Sigmoid colon (tissue), 7 donors: ENCODE data around the gene CREB3L2. TPM values are rescaled to one million over a fixed set of nuclear protein-coding genes. Genes with fewer than 3 reads are reported as not detected.
A peak's percentile ranks its signal among the peaks of the same experiment; 100 is the strongest.

Experiments used
- DNase-seq: peaks from one replicate; pipeline ENCODE4 v3.0.0-alpha.2; 2019
- H3K27ac ChIP-seq, 4 donors: fragments of 200-600 bp; sonication (generic); one replicate each; pipeline ENCODE4 v1.5.1; 2016 to 2019; ENCODE audit warnings: mild to moderate bottlenecking in 1 of 4
- H3K27me3 ChIP-seq, 3 donors: fragments of 200-600 bp; sonication (generic); one replicate each; pipeline ENCODE4 v1.5.1; 2019; ENCODE audit warnings: mild to moderate bottlenecking in 1 of 3
- H3K36me3 ChIP-seq, 4 donors: fragments of 200-600 bp; sonication (generic); one replicate each; pipeline ENCODE4 v1.5.1; 2016 to 2019
- H3K4me1 ChIP-seq, 4 donors: fragments of 200-600 bp; sonication (generic); one replicate each; pipeline ENCODE4 v1.5.1; 2017 to 2019
- H3K4me3 ChIP-seq, 4 donors: fragments of 200-600 bp; sonication (generic); one replicate each; pipeline ENCODE4 v1.5.1; 2017 to 2019; ENCODE audit warnings: mild to moderate bottlenecking in 2 of 4, moderate library complexity in 1 of 4
- H3K9me3 ChIP-seq, 4 donors: fragments of 200-600 bp in 3 of 4; sonication (generic) in 3 of 4; one replicate each; pipeline versions ENCODE4 v1.5.1 to v1.6.1; 2013 to 2019
- EP300 ChIP-seq, 4 donors: sonication (generic); formaldehyde crosslinking; IDR thresholded peaks; one replicate each; pipeline ENCODE4 v1.6.1; 2017; ENCODE audit warnings: antibody characterized with exemption in 4 of 4
- POLR2A ChIP-seq, 2 donors: fragments of 450-650 bp; IDR thresholded peaks; one replicate each; pipeline ENCODE4 v1.6.1; 2016; ENCODE audit warnings: antibody characterized with exemption in 2 of 2, mild to moderate bottlenecking in 2 of 2, moderate library complexity in 2 of 2
- POLR2AphosphoS5 ChIP-seq, 4 donors: sonication (generic); formaldehyde crosslinking; IDR thresholded peaks; one replicate each; pipeline ENCODE4 v1.6.1; 2017; ENCODE audit warnings: antibody characterized with exemption in 4 of 4
- WGBS, 2 donors: extraction: QIAGEN DNeasy Blood & Tissue Kit; methylation state at CpG; one replicate each; pipeline ENCODE4 v1.1.7; 2013; 5-methylcytosine and 5-hydroxymethylcytosine counted together
- intact Hi-C: fragments of 100-400 bp; cut with DNase I; formaldehyde crosslinking; loops from one replicate; pipeline ENCODE4 v1.15.1; 2023
- polyA plus RNA-seq, 3 donors: library from polyadenylated mRNA; stranded (reverse); fragments of 200-250 nt; gene quantifications; one replicate each; pipeline ENCODE4 v1.2.3, GENCODE V29; 2013
- total RNA-seq, 4 donors: library from RNA; depleted of rRNA; stranded (reverse); fragments of >200 nt; gene quantifications; one replicate each; pipeline ENCODE4 v1.1.0, GENCODE V29; 2016
- TF ChIP-seq, protein P1 (sequence below), 4 experiments: fragments of 450-650 bp in 3 of 4; fragments of 200-600 bp in 1 of 4; IDR thresholded peaks; one replicate each; pipeline ENCODE4 v1.5.1; 2016 to 2019; ENCODE audit warnings: antibody characterized with exemption in 4 of 4, mild to moderate bottlenecking in 3 of 4, moderate library complexity in 2 of 4
- donor health status: healthy with polysubstance abuse.
- donor health status: Bipolar disorder and iron deficiency.
- donor health status: healthy.

Gene CREB3L2
- total and polyA plus RNA-seq, 7 donors, result 3.0 to 41.3 (median 26.0) TPM

DNA sequence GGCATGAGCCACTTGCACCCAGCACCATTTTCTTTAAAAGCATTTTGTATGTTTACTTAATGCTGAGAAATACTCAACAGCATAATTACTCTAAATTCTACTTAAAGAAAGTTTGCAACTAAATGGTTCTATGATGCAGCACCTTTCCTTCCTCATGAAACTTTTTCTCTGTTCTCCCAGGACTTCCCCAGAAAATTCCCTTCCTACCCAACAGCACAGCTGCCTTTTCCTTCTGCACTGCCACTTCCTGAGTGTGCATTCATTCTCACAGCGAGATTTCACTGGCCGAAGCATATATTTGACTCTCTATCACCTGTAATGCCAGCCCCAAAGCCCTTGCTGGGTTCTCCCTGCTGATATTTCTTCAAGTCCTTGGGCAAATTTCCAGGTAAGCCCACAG, 113.6 kb downstream of the CREB3L2 start:
- DNase-seq, result no peak
- peaks cover 12 to 69% (median 24%) of the 10 kb centered on the region in 4 donors for H3K36me3 ChIP-seq
- intact Hi-C loops, result no loop called here

DNA sequence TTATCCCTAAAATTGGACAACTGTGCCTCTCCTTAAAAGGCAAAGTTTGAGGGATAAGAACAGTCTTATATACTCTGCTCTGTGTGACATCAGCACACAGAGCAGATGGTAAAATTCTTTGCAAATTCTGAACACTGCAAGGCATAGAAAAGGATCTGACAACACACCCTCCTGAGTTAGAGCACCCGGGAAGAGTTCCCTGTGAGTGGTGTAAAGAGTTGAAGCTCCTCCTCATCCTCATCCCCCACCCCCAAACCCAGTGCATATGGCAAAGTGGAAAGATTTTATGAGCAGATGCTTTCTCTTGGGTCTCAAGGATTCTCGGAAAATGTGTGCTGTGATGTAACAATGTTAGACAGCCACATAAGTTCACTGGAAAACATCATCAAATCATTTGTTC, 115.1 kb downstream of the CREB3L2 start:
- intact Hi-C loops, result no loop called here
- peak overlapping the region; percentile 36 to 85 (median 54) for H3K27ac ChIP-seq
- no peak for DNase-seq
- no peak overlapping the region for H3K4me3 ChIP-seq
- no peaks in the 10 kb centered on the region for H3K9me3 ChIP-seq
- no peak for TF ChIP-seq EP300 (IDR thresholded peaks at IDR 0.05)
- 78 to 83% methylated on average over 2 of the region's 2 CpGs for WGBS, 2 donors
- H3K4me1 ChIP-seq, result peaks cover 0 to 62% (median 25%) of the 10 kb centered on the region in 4 donors
- no peaks in the 10 kb centered on the region for H3K27me3 ChIP-seq
- H3K36me3 ChIP-seq, result peaks cover 20 to 68% (median 32%) of the 10 kb centered on the region in 4 donors

More for the DNA sequence above, 113.6 kb downstream of the CREB3L2 start:
- H3K27ac ChIP-seq, result no peak overlapping the region
- H3K27me3 ChIP-seq, result no peaks in the 10 kb centered on the region
- TF ChIP-seq EP300 (IDR thresholded peaks at IDR 0.05) (no peak), POLR2A (IDR thresholded peaks at IDR 0.05) (no peak), POLR2AphosphoS5 (IDR thresholded peaks at IDR 0.05) (no peak)
- TF ChIP-seq, protein P1, sequence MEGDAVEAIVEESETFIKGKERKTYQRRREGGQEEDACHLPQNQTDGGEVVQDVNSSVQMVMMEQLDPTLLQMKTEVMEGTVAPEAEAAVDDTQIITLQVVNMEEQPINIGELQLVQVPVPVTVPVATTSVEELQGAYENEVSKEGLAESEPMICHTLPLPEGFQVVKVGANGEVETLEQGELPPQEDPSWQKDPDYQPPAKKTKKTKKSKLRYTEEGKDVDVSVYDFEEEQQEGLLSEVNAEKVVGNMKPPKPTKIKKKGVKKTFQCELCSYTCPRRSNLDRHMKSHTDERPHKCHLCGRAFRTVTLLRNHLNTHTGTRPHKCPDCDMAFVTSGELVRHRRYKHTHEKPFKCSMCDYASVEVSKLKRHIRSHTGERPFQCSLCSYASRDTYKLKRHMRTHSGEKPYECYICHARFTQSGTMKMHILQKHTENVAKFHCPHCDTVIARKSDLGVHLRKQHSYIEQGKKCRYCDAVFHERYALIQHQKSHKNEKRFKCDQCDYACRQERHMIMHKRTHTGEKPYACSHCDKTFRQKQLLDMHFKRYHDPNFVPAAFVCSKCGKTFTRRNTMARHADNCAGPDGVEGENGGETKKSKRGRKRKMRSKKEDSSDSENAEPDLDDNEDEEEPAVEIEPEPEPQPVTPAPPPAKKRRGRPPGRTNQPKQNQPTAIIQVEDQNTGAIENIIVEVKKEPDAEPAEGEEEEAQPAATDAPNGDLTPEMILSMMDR (IDR thresholded peaks at IDR 0.05), result no peak
- 85 to 96% methylated on average over 2 of the region's 2 CpGs for WGBS, 2 donors
- H3K9me3 ChIP-seq, result no peaks in the 10 kb centered on the region
- H3K4me1 ChIP-seq, result peaks cover 0 to 52% (median 24%) of the 10 kb centered on the region in 4 donors
- no peak overlapping the region for H3K4me3 ChIP-seq

DNA sequence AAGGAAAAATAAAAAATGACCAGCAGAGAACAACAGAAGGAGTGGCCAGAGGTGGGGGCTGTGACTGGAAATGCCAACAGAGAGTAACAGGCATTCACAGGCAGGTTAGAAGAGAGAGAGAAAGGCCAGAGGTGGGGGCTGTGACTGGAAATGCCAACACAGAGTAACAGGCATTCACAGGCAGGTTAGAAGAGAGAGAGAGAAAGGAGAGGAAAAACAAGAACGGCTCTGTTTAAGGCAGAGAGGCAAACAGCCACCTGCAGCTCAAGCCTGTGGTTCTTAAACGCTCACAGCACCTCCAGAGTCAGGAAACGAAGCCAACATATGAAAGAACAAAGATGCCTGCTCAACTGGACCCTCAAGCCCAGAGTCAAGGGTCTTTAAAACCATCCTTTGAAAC, 115.6 kb downstream of the CREB3L2 start:
- Histone ChIP-seq H3K4me1 (peaks cover 0 to 62% (median 24%) of the 10 kb centered on the region in 4 donors), H3K9me3 (no peaks in the 10 kb centered on the region), H3K4me3 (no peak overlapping the region), H3K27me3 (no peaks in the 10 kb centered on the region), H3K27ac (peak overlapping the region; percentile 36 to 85 (median 54)), H3K36me3 (peaks cover 25 to 68% (median 36%) of the 10 kb centered on the region in 4 donors)
- intact Hi-C loops, result no loop called here
- TF ChIP-seq EP300 (IDR thresholded peaks at IDR 0.05) (no peak), POLR2AphosphoS5 (IDR thresholded peaks at IDR 0.05) (no peak), POLR2A (IDR thresholded peaks at IDR 0.05) (no peak)
- TF ChIP-seq, protein P1 (IDR thresholded peaks at IDR 0.05), result no peak
- no peak for DNase-seq
- 79 to 93% methylated on average over 3 of the region's 3 CpGs for WGBS, 2 donors

DNA sequence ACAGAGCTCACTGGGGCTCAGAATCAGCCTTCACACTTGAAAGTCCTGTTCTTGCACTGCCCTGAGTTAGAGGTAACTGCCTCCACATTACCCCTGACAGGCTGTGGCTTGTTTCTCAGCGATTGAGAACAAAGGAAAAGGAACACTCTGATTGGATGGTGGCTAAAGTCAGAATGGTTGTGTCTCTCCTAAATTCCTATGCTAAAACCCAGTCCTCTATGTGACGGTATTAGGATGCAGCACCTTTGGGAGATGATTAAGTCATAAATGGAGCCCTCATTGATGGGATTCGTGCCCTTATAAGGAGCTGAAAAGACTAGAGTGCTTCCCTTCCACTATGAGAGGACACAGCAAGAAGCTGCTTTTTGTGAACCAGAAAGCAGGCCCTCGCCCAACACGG, 116.2 kb downstream of the CREB3L2 start:
- H3K4me3 ChIP-seq, result no peak overlapping the region
- no peak for DNase-seq
- H3K36me3 ChIP-seq, result peaks cover 25 to 69% (median 41%) of the 10 kb centered on the region in 4 donors
- H3K27ac ChIP-seq, result peak overlapping the region; percentile 36 to 85 (median 54)
- H3K27me3 ChIP-seq, result no peaks in the 10 kb centered on the region
- TF ChIP-seq EP300 (IDR thresholded peaks at IDR 0.05), result no peak
- no peak for TF ChIP-seq POLR2AphosphoS5 (IDR thresholded peaks at IDR 0.05)
- no peak for TF ChIP-seq POLR2A (IDR thresholded peaks at IDR 0.05)
- TF ChIP-seq, protein P1 (IDR thresholded peaks at IDR 0.05), result no peak
- 94 to 95% methylated on average over 5 of the region's 5 CpGs for WGBS, 2 donors
- intact Hi-C loops, result no loop called here
- peaks cover 0 to 56% (median 21%) of the 10 kb centered on the region in 4 donors for H3K4me1 ChIP-seq
- no peaks in the 10 kb centered on the region for H3K9me3 ChIP-seq

DNA sequence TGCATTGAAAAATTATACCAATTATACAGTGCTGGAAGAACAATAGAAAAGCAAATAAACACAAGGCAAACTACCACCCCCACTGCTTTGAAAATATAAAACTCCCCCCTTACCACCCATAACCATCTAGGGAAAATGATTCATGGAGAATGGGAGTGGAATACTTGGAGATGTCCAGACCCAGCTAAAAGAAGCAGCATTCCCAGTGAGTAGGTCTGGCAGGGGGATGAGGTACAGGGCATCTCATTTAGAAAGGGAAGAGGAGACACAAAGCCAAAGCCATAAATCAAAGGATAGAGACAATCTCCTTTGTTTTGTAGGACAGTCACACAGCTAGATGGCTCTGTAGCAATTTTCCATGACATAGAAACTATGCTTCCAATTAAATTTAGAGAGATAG, 119.1 kb downstream of the CREB3L2 start:
- Histone ChIP-seq H3K4me3 (no peak overlapping the region), H3K27me3 (no peaks in the 10 kb centered on the region), H3K9me3 (no peaks in the 10 kb centered on the region), H3K27ac (peak overlapping the region; percentile 6 to 85 (median 44)), H3K4me1 (peaks cover 0 to 79% (median 42%) of the 10 kb centered on the region in 4 donors), H3K36me3 (peaks cover 25 to 76% (median 48%) of the 10 kb centered on the region in 4 donors)
- TF ChIP-seq POLR2A (IDR thresholded peaks at IDR 0.05), result no peak
- peak in 1 of 4 donors; percentile 10 for TF ChIP-seq POLR2AphosphoS5 (IDR thresholded peaks at IDR 0.05)
- peak in 1 of 4 donors; percentile 18 for TF ChIP-seq EP300 (IDR thresholded peaks at IDR 0.05)
- DNase-seq, result no peak
- intact Hi-C loops, result no loop called here

DNA sequence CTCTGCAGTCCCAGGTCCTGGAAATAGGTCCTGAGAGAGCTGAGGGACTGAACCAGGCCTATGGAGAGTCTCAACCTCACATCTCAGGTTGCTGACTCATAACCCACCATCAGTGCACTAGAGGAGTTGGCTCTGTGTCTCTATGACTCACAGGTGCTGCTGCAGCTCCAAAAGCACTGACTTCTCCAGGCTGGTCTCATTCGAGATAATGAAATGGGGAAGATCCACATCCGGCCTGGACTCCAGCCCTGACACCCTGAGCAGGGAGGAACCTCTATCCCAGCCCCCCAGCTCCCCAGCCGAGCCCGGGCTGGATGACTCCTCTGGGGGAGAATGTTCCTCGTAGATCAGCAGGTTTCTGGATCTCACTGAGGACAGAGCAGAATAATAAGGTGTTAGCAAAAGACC, 119.6 kb downstream of the CREB3L2 start:
- intact Hi-C loops, result no loop called here
- WGBS, 2 donors, result 89 to 96% methylated on average over 5 of the region's 5 CpGs
- H3K27ac ChIP-seq, result peak overlapping the region; percentile 6 to 85 (median 44)

More for the DNA sequence above, 119.6 kb downstream of the CREB3L2 start:
- Histone ChIP-seq H3K36me3 (peaks cover 25 to 74% (median 48%) of the 10 kb centered on the region in 4 donors), H3K4me1 (peaks cover 0 to 81% (median 46%) of the 10 kb centered on the region in 4 donors), H3K4me3 (no peak overlapping the region), H3K27me3 (no peaks in the 10 kb centered on the region), H3K9me3 (no peaks in the 10 kb centered on the region)
- TF ChIP-seq POLR2AphosphoS5 (IDR thresholded peaks at IDR 0.05) (peak in 1 of 4 donors; percentile 53), EP300 (IDR thresholded peaks at IDR 0.05) (no peak), POLR2A (IDR thresholded peaks at IDR 0.05) (no peak)
- peak; percentile 75 for DNase-seq
